Stimulated activated CD4-positive, alpha-beta T cell treated with anti-CD3 and anti-CD28 coated beads, Interleukin-15, amount 100 ng/mL, for 48 hours (primary cell): ENCODE results near the gene KCNQ1.

Source experiments
- DNase-seq, 2 donors: peaks; one replicate each; pipeline ENCODE4 v3.0.0-alpha.2; 2020; ENCODE audit warnings: low read depth in 2 of 2

Gene KCNQ1

GRCh38 chr11:2521733-2522630, 77.2 kb downstream of the KCNQ1 start:
- DNase-seq: no peak

- no peak for DNase-seq
Measured at GRCh38 chr11:2522631-2523255, 77.9 kb downstream of the KCNQ1 start.

- no peak for DNase-seq
Measured at GRCh38 chr11:2523821-2524391, 79.1 kb downstream of the KCNQ1 start.

GRCh38 chr11:2524446-2525165, 79.8 kb downstream of the KCNQ1 start:
- no peak for DNase-seq

GRCh38 chr11:2525166-2525861, 80.5 kb downstream of the KCNQ1 start:
- DNase-seq: no peak

GRCh38 chr11:2525941-2526807, 81.4 kb downstream of the KCNQ1 start:
- DNase-seq: no peak

GRCh38 chr11:2526808-2527381, 82.1 kb downstream of the KCNQ1 start:
- no peak for DNase-seq

GRCh38 chr11:2527621-2528291, 82.9 kb downstream of the KCNQ1 start:
- DNase-seq: no peak

GRCh38 chr11:2528301-2529050, 83.7 kb downstream of the KCNQ1 start:
- DNase-seq: no peak

GRCh38 chr11:2529173-2529572, 84.4 kb downstream of the KCNQ1 start:
- DNase-seq: no peak

- DNase-seq: no peak
Measured at GRCh38 chr11:2529636-2530035, 84.8 kb downstream of the KCNQ1 start.

GRCh38 chr11:2530131-2530854, 85.5 kb downstream of the KCNQ1 start:
- no peak for DNase-seq

- no peak for DNase-seq
Measured at GRCh38 chr11:2530855-2531200, 86.0 kb downstream of the KCNQ1 start.

GRCh38 chr11:2531277-2531986, 86.6 kb downstream of the KCNQ1 start:
- DNase-seq: peak; percentile 18 to 39

- DNase-seq: no peak
Measured at GRCh38 chr11:2531987-2532703, 87.3 kb downstream of the KCNQ1 start.

GRCh38 chr11:2532704-2533586, 88.1 kb downstream of the KCNQ1 start:
- peak; percentile 85 to 92 for DNase-seq
